C4-2B (cell line): ENCODE data around the gene PPARA.

Experiments used
- H3K27ac ChIP-seq: fragments of 450-650 bp; 2 replicates; pipeline ENCODE4 v1.5.1; 2017
- ZFX ChIP-seq: fragments of 450-650 bp; IDR thresholded peaks from 2 replicates; pipeline ENCODE4 v1.6.1; 2017
- TF ChIP-seq, protein P1 (sequence below): fragments of 450-650 bp; conservative IDR thresholded peaks from 2 replicates; pipeline ENCODE4 v1.5.1; 2017; ENCODE audit warnings: mild to moderate bottlenecking

PPARA gene

DNA sequence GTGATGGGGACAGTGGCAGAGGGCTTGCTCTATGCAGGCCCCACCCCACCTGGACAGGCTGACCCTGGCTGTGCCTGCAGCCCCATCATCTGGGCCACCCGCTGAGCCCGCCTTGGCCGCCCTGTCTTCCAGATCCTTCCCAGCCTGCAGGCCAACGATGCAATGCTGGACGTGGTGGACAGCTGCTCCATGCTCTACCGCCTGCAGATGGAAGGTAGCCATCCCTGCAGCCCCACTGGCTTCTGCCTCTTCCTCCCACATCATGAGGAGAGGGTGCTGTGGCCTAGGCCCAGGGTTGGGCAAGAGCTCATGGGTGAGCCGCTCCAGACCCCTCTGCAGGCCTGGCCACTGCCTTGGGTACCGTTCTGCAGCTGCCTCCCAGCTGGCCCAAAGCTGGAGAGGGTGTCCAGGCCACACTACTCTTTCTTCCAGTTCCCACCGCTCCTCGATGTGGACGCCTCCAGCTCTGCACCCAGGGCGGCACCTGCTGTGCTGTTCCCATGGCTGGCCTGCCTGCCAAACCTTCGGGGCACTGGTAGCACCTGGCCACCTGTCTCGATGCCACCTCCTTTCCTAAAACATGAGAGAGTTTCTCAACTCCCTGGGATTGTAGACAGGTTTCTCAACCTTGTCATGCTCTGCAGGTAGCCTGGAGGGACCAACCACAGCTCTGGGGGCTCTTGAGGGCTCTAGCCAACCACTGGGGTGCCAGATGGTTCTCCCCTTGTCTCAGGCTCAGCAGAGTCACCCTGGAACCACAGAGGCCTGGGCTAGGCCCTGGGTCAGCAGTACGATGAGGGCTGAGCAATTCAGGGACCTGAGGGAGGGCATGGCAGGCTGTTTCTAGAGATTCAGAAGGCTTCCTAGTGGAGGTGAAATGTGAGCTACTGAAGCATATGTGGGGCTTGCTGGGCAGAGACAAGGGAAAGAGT, 136.9 kb downstream of the PPARA start:
- H3K27ac ChIP-seq, result no peak overlapping the region
- TF ChIP-seq, protein P1, sequence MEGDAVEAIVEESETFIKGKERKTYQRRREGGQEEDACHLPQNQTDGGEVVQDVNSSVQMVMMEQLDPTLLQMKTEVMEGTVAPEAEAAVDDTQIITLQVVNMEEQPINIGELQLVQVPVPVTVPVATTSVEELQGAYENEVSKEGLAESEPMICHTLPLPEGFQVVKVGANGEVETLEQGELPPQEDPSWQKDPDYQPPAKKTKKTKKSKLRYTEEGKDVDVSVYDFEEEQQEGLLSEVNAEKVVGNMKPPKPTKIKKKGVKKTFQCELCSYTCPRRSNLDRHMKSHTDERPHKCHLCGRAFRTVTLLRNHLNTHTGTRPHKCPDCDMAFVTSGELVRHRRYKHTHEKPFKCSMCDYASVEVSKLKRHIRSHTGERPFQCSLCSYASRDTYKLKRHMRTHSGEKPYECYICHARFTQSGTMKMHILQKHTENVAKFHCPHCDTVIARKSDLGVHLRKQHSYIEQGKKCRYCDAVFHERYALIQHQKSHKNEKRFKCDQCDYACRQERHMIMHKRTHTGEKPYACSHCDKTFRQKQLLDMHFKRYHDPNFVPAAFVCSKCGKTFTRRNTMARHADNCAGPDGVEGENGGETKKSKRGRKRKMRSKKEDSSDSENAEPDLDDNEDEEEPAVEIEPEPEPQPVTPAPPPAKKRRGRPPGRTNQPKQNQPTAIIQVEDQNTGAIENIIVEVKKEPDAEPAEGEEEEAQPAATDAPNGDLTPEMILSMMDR, result no peak
- TF ChIP-seq ZFX, result no peak

DNA sequence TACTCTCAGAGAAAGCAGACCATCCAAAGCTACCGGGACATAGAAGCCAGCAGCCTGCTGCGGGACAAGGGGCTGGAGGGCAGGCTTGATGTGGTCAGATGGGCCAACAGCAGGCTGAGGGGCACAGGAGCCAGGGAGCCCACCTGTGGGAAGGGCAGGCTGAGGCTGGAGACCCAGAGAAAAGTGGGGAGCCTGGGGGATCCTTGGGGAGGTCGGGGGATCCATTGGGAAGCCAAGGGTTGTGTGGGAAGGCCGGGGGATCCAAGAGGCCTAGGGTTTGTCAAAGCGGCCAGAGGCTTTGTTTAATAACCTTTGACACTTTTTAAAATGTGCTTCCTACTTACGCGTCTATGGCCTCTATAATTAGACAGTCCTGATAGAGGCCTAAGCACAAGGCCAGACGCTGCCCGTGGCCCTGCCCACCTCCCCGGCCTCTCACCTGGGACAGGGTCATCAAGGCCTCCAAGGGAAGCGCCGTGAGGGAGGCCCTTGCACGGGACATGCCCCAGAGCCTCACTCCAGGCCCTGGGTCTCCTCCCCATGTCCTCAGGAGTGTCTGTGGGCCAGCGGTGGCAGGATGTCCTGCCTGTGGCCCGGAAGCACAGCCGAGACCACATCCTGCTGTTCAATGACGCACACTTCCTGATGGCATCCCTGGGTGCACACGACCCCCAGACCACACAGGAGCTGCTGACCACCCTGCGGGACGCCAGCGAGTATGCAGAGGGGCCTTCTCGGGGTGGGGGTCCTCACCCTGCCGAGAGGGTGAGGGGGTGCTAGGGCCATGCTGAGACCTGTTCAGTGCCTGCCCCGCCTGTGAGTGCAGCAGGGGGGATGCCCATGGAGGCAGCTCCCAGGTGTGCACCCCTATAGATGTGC, 137.8 kb downstream of the PPARA start:
- H3K27ac ChIP-seq, result no peak overlapping the region
- TF ChIP-seq ZFX, result no peak
- TF ChIP-seq, protein P1, result no peak

DNA sequence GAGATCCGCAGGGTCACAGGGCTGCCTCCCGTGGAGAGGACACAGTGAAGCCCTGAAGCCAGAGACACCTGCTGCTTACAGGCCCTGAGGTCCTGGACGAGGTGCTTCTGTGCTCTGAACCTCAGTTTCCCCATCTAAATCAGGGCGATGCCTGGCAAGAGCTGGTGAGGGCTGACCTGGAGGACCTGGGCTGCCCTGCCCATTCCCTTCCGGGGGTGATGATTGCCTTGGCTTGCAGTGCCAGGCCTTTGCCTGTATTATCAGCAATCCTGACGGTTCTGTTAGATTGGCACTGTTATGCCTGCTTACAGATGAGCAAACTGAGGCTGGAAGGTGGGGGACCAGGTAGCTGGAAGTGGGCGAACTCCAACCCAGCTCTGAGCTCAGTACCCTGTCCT, 138.5 kb downstream of the PPARA start:
- TF ChIP-seq, protein P1, result no peak
- no peak for TF ChIP-seq ZFX

DNA sequence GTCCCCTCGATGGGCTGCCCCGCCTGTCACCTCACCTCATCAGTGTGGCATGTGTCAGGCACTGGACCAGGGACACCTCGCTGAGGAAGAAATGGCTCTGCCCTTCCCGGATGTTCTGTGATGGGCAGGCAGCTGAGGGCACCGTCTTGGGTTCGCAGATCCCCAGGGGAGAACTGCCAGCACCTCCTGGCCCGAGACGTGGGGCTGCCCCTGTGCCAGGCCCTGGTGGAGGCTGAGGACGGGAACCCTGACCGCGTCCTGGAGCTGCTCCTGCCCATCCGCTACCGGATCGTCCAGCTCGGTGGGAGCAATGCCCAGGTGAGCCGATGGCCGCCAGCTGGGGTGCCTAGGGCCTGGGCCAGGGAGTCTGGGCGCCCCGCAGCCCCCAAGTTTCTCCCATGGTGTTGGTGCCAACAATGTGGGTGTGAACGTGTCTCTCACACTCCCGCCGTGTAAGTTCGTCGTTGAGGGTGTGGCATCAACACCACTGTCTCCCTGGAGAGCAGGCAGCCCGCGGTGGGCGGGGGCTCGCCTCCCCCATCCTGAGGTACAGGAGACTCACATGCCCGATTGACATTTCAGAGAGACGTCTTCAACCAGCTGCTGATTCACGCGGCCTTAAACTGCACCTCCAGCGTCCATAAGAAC, 139.0 kb downstream of the PPARA start:
- no peak overlapping the region for H3K27ac ChIP-seq
- no peak for TF ChIP-seq ZFX
- TF ChIP-seq, protein P1, result no peak

More for the DNA sequence above, 138.5 kb downstream of the PPARA start:
- no peak overlapping the region for H3K27ac ChIP-seq

DNA sequence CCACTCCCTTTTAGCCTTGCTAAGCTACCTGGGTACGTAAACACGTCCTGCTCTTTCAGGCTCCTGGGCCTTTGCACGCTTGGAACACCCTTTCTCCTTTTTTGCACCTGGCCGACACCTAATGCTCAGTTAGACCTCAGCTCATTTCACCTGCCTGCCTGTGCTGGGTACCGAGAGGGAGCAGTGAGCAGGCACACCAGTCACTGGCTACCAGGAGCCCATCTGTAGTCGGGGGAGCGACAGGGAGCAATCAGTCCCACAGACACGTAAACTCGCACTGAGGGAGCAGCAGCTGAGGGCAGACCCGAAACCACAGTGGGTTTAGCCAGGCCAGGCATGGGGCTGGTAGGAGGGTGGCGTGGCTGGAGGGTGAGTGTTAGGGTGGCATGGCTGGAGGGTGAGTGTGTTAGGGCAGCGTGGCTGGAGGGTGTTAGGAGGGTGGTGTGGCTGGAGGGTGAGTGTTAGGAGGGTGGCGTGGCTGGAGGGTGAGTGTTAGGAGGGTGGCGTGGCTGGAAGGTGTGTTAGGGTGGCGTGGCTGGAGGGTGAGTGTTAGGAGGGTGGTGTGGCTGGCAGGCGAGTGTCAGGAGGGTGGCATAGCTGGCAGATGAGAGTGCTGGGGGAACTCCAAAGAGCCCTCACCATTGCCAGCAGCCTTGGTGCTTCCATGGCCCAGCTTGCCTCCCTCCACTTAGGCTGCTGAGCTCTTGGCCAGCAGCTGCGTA, 140.0 kb downstream of the PPARA start:
- H3K27ac ChIP-seq, result no peak overlapping the region
- TF ChIP-seq ZFX, result no peak
- TF ChIP-seq, protein P1, result no peak

DNA sequence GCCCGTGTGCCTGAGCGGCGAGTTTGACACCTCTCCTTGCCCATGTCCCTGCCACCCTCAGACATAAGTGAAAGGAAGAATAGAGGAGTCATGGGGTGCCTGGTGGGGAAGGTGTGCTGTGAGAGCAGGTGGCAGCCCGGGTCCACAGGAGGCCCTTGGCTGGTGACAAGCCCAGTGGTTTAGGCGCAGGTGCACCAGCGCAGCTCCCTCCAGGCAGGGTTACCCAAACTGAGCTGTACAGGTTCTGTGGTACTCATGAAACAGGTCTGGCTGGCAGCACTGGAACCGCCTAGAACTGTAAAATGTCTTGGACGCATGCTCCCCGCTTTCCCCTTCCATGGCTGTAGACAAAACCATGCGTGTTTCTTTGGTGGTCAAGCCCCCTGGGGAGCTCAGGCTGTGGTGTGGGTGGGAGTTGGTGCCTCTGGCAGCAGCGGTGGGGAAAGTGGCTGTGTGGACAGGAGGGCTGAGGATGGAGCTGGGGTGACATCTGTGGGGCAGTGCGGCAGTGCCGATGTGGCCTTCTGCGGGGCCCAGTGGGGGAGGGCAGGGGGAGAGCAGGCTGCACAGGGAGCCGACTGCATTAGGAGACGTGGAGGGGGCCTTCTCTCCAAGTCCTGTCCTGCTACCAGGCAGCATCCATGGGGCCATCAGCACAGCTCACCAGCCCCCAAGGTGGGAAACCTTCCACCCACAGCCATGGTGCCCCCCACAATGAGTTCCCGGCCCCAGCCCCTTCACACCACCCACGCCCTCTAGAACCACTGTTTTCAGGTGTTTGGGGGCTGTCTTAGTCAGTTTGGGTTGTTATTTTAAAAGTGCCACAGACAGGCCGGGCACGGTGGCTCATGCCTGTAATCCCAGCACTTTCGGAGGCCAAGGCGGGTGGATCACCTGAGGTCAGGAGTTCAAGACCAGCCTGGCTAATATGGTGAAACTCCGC, 140.8 kb downstream of the PPARA start:
- TF ChIP-seq, protein P1, result no peak
- TF ChIP-seq ZFX, result no peak
- H3K27ac ChIP-seq, result no peak overlapping the region
